Large intestine (tissue), 12 donors: ENCODE measurements around the gene CLDN4. TPM values are rescaled to one million over a fixed set of nuclear protein-coding genes. Genes with fewer than 3 reads are reported as not detected.
"Not testable (repeated sequence)": the region's sequence is repeated elsewhere in the genome, so short reads cannot be mapped to it uniquely, and the experiment has no call there.

Experiments used
- DNase-seq, 2 donors: peaks; one replicate each; pipeline versions ENCODE4 v3.0.0 to v3.0.0-alpha.2; 2013
- H3K27ac ChIP-seq: one replicate; pipeline ENCODE4 v1.5.1; 2013; ENCODE audit warnings: low read length
- H3K27me3 ChIP-seq: 2 replicates; pipeline ENCODE4 v1.6.1; 2013; ENCODE audit warnings: low read length; ENCODE audit not compliant: control insufficient read depth, insufficient read depth
- H3K36me3 ChIP-seq: 2 replicates; pipeline ENCODE4 v1.6.1; 2013; ENCODE audit warnings: low read length; ENCODE audit not compliant: control insufficient read depth, insufficient read depth
- H3K4me1 ChIP-seq: one replicate; pipeline ENCODE4 v1.6.1; 2013; ENCODE audit warnings: low read length; ENCODE audit not compliant: control insufficient read depth, insufficient read depth
- H3K4me3 ChIP-seq: one replicate; pipeline ENCODE4 v1.5.1; 2013; ENCODE audit warnings: low read length
- H3K9me3 ChIP-seq: one replicate; pipeline ENCODE4 v1.6.1; 2013; ENCODE audit warnings: mild to moderate bottlenecking, low read depth, low read length, moderate library complexity; ENCODE audit not compliant: control insufficient read depth
- WGBS: methylation state at CpG from one replicate; pipeline ENCODE4 v1.1.5; 2013; ENCODE audit warnings: low lambda C conversion rate; ENCODE audit not compliant: insufficient coverage; 5-methylcytosine and 5-hydroxymethylcytosine counted together
- long read RNA-seq, 11 donors: transcript quantifications; one replicate each; lab custom pipeline, GENCODE V29; 2026
- polyA plus RNA-seq: library from polyadenylated mRNA; unstranded; fragments of 120-200 nt; gene quantifications from one replicate; pipeline ENCODE4 v1.2.1, GENCODE V29; 2013

Gene CLDN4
- polyA plus RNA-seq: 395 TPM
- long read RNA-seq, donor 1, transcript CLDN4-201 (1 exons, 1,831 nt): major isoform, 141 of 141 reads
- long read RNA-seq, donor 1, partial matches to known transcripts: 0 of 141 reads
- long read RNA-seq, donor 1, other reads (novel, unspliced or antisense): 0 of 141 reads
- long read RNA-seq, donor 2, transcript CLDN4-201 (1 exons, 1,831 nt): major isoform, 448 of 482 reads
- long read RNA-seq, donor 2, partial matches to known transcripts: 0 of 482 reads
- long read RNA-seq, donor 2, other reads (novel, unspliced or antisense): 34 of 482 reads
- long read RNA-seq, donor 3, transcript CLDN4-201 (1 exons, 1,831 nt): major isoform, 569 of 614 reads
- long read RNA-seq, donor 3, partial matches to known transcripts: 0 of 614 reads
- long read RNA-seq, donor 3, other reads (novel, unspliced or antisense): 45 of 614 reads
- long read RNA-seq, donor 4, transcript CLDN4-201 (1 exons, 1,831 nt): major isoform, 68 of 68 reads
- long read RNA-seq, donor 4, partial matches to known transcripts: 0 of 68 reads
- long read RNA-seq, donor 4, other reads (novel, unspliced or antisense): 0 of 68 reads
- long read RNA-seq, donor 5, transcript CLDN4-201 (1 exons, 1,831 nt): major isoform, 280 of 288 reads
- long read RNA-seq, donor 5, partial matches to known transcripts: 0 of 288 reads
- long read RNA-seq, donor 5, other reads (novel, unspliced or antisense): 8 of 288 reads
- long read RNA-seq, donor 6, transcript CLDN4-201 (1 exons, 1,831 nt): major isoform, 319 of 331 reads
- long read RNA-seq, donor 6, partial matches to known transcripts: 0 of 331 reads
- long read RNA-seq, donor 6, other reads (novel, unspliced or antisense): 12 of 331 reads
- long read RNA-seq, donor 7, transcript CLDN4-201 (1 exons, 1,831 nt): major isoform, 171 of 321 reads
- long read RNA-seq, donor 7, partial matches to known transcripts: 145 of 321 reads
- long read RNA-seq, donor 7, other reads (novel, unspliced or antisense): 5 of 321 reads
- long read RNA-seq, donor 8, transcript CLDN4-201 (1 exons, 1,831 nt): major isoform, 425 of 1,018 reads
- long read RNA-seq, donor 8, partial matches to known transcripts: 568 of 1,018 reads
- long read RNA-seq, donor 8, other reads (novel, unspliced or antisense): 25 of 1,018 reads
- long read RNA-seq, donor 9, transcript CLDN4-201 (1 exons, 1,831 nt): major isoform, 179 of 189 reads
- long read RNA-seq, donor 9, partial matches to known transcripts: 0 of 189 reads
- long read RNA-seq, donor 9, other reads (novel, unspliced or antisense): 10 of 189 reads
- long read RNA-seq, donor 10, transcript CLDN4-201 (1 exons, 1,831 nt): major isoform, 300 of 314 reads
- long read RNA-seq, donor 10, partial matches to known transcripts: 0 of 314 reads
- long read RNA-seq, donor 10, other reads (novel, unspliced or antisense): 14 of 314 reads
- long read RNA-seq, donor 11, transcript CLDN4-201 (1 exons, 1,831 nt): major isoform, 193 of 200 reads
- long read RNA-seq, donor 11, partial matches to known transcripts: 0 of 200 reads
- long read RNA-seq, donor 11, other reads (novel, unspliced or antisense): 7 of 200 reads

GRCh38 chr7:73830681-73831583 lies at the start of gene CLDN4:
TSS of gene CLDN4 (plus strand) at chr7:73830996. CDS start at chr7:73831202, 206 bp downstream.
- Histone ChIP-seq H3K27ac (peak within 1 kb of the TSS; percentile 100), H3K4me1 (peaks cover 44% of the 10 kb centered on the region), H3K36me3 (no peaks in the 10 kb centered on the region), H3K9me3 (peaks cover 13% of the 10 kb centered on the region), H3K27me3 (no peaks in the 10 kb centered on the region), H3K4me3 (peak within 1 kb of the TSS; percentile 95)
- no CpG with 5 or more reads among the region's 42 CpGs for WGBS
- peak; percentile 96 to 99 for DNase-seq

- peak overlapping the region; percentile 39 for H3K27ac ChIP-seq
These were observed 44.2 kb upstream of the CLDN4 start for GRCh38 chr7:73786588-73786987.

GRCh38 chr7:73787786-73788048 lies 43.1 kb upstream of the CLDN4 start:
- 100% methylated on average over 1 of the region's 1 CpG for WGBS
- not testable (repeated sequence) for H3K27ac ChIP-seq, H3K4me3 ChIP-seq

More at GRCh38 chr7:73786588-73786987, 44.2 kb upstream of the CLDN4 start:
- DNase-seq: no peak
- WGBS: no CpG with 5 or more reads among the region's 1 CpG
- Histone ChIP-seq H3K36me3 (no peaks in the 10 kb centered on the region), H3K27me3 (no peaks in the 10 kb centered on the region), H3K4me1 (peaks cover 3% of the 10 kb centered on the region), H3K9me3 (no peaks in the 10 kb centered on the region), H3K4me3 (no peak overlapping the region)

GRCh38 chr7:73789051-73789450 lies 41.7 kb upstream of the CLDN4 start:
- 100% methylated on average over 1 of the region's 4 CpGs for WGBS
- no peak overlapping the region for H3K4me3 ChIP-seq
- no peak for DNase-seq
- no peaks in the 10 kb centered on the region for H3K9me3 ChIP-seq
- H3K36me3 ChIP-seq: no peaks in the 10 kb centered on the region
- H3K4me1 ChIP-seq: peaks cover 24% of the 10 kb centered on the region
- H3K27ac ChIP-seq: no peak overlapping the region
- no peaks in the 10 kb centered on the region for H3K27me3 ChIP-seq

More at GRCh38 chr7:73787786-73788048, 43.1 kb upstream of the CLDN4 start:
- H3K36me3 ChIP-seq, H3K9me3 ChIP-seq, DNase-seq, H3K27me3 ChIP-seq: not testable (repeated sequence)
- peaks cover 13% of the 10 kb centered on the region for H3K4me1 ChIP-seq

- not testable (repeated sequence) for H3K9me3 ChIP-seq, DNase-seq, H3K27ac ChIP-seq, H3K27me3 ChIP-seq, H3K36me3 ChIP-seq, H3K4me3 ChIP-seq
- WGBS: no CpG with 5 or more reads among the region's 7 CpGs
- H3K4me1 ChIP-seq: peaks cover 29% of the 10 kb centered on the region
These were observed 39.6 kb upstream of the CLDN4 start for GRCh38 chr7:73791170-73791690.

GRCh38 chr7:73795188-73795587 lies 35.6 kb upstream of the CLDN4 start:
- H3K4me1 ChIP-seq: peaks cover 29% of the 10 kb centered on the region
- not testable (repeated sequence) for H3K4me3 ChIP-seq, H3K36me3 ChIP-seq, DNase-seq, H3K27ac ChIP-seq, H3K9me3 ChIP-seq, H3K27me3 ChIP-seq

GRCh38 chr7:73796656-73797055 lies 34.1 kb upstream of the CLDN4 start:
- not testable (repeated sequence) for H3K9me3 ChIP-seq, H3K27me3 ChIP-seq, H3K4me3 ChIP-seq, H3K27ac ChIP-seq, H3K36me3 ChIP-seq, DNase-seq
- peaks cover 37% of the 10 kb centered on the region for H3K4me1 ChIP-seq
- WGBS: no CpG with 5 or more reads among the region's 6 CpGs

- H3K9me3 ChIP-seq, H3K4me3 ChIP-seq, H3K27me3 ChIP-seq, DNase-seq, H3K36me3 ChIP-seq, H3K27ac ChIP-seq: not testable (repeated sequence)
- WGBS: no CpG with 5 or more reads among the region's 34 CpGs
- peaks cover 38% of the 10 kb centered on the region for H3K4me1 ChIP-seq
These were observed 33.6 kb upstream of the CLDN4 start for GRCh38 chr7:73797176-73797575.
